HUES64 (cell line): Measurements from ENCODE around the gene SUFU.

Experiments used
- H3K27ac ChIP-seq: 2 replicates; pipeline ENCODE4 v1.7.0; 2013; ENCODE audit warnings: low read depth, low read length, inconsistent platforms
- H3K27me3 ChIP-seq: 2 replicates; pipeline ENCODE4 v1.6.1; 2013; ENCODE audit warnings: mild to moderate bottlenecking, low read length; ENCODE audit not compliant: insufficient read depth
- H3K36me3 ChIP-seq: 2 replicates; pipeline ENCODE4 v1.6.1; 2013; ENCODE audit warnings: mild to moderate bottlenecking, low read length; ENCODE audit not compliant: insufficient read depth
- H3K4me1 ChIP-seq: 2 replicates; pipeline ENCODE4 v1.6.1; 2013; ENCODE audit warnings: mild to moderate bottlenecking, low read length, moderate library complexity; ENCODE audit not compliant: insufficient read depth
- H3K4me3 ChIP-seq: 2 replicates; pipeline ENCODE4 v1.5.1; 2013; ENCODE audit warnings: mild to moderate bottlenecking, low read length, moderate library complexity
- H3K9ac ChIP-seq: 2 replicates; pipeline ENCODE4 v1.6.1; 2013; ENCODE audit warnings: mild to moderate bottlenecking, low read depth, low read length
- H3K9me3 ChIP-seq: 2 replicates; pipeline ENCODE4 v1.6.1; 2013; ENCODE audit warnings: low read depth, low read length; ENCODE audit not compliant: insufficient read depth
- WGBS: fragments of 150-250, 120-280 bp; methylation state at CpG from one replicate; pipeline ENCODE4 v1.1.7; 2013; ENCODE audit warnings: missing lambda C conversion rate; 5-methylcytosine and 5-hydroxymethylcytosine counted together

The SUFU gene

DNA sequence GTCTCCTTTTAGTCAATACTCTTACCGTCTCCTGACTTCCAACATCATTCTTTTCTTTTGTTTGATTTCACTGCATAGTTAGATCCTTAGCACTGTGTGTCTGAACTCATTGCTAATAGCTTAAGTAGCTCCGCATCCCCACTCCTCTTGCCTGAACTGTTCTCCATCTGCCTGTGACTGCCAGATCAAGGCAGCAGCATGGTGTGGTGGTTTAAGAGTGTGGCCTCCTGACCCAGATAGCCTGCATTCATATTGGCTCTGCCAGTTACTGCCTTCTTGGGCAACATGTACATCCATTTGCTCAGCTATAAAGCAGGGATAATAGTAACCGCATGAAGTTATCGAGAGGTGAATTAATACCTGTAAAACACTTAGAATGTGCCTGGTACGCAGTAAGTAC is 50.8 kb downstream of the SUFU start:
- Histone ChIP-seq H3K36me3 (no peaks in the 10 kb centered on the region), H3K4me3 (no peak overlapping the region), H3K27me3 (no peaks in the 10 kb centered on the region), H3K27ac (no peak overlapping the region), H3K4me1 (no peaks in the 10 kb centered on the region), H3K9ac (no peak overlapping the region), H3K9me3 (no peaks in the 10 kb centered on the region)
- WGBS: 95% methylated on average over 5 of the region's 5 CpGs

DNA sequence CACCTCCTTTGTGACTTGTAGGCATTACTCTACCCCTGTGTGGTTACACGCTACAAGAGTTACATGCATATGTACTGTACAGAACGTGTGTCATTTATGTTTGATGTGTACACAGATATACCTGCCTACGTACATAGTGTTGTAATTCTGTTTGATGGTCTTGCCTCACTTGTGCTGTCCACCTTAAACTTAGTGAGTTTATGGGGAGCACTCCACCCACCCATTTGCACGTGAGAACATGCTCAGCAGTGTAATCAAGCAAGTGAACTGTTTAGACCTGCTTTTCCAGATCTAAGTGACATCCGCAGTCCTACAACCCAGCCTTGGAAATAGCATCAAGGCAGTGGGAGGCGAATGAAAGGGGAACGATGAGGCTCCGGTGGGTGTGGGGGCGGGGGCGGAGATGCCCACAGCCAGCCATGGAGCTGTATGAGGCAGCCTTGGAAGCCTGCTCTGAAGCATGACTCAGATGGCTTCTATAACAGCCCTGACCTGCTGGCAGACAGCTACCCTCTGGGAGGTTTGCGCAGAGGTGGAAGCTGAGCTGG is 52.1 kb downstream of the SUFU start:
- no peak overlapping the region for H3K9ac ChIP-seq
- H3K27me3 ChIP-seq: no peaks in the 10 kb centered on the region
- no peaks in the 10 kb centered on the region for H3K9me3 ChIP-seq
- H3K4me1 ChIP-seq: no peaks in the 10 kb centered on the region
- no peak overlapping the region for H3K27ac ChIP-seq
- H3K36me3 ChIP-seq: no peaks in the 10 kb centered on the region
- WGBS: 80% methylated on average over 11 of the region's 11 CpGs
- no peak overlapping the region for H3K4me3 ChIP-seq

DNA sequence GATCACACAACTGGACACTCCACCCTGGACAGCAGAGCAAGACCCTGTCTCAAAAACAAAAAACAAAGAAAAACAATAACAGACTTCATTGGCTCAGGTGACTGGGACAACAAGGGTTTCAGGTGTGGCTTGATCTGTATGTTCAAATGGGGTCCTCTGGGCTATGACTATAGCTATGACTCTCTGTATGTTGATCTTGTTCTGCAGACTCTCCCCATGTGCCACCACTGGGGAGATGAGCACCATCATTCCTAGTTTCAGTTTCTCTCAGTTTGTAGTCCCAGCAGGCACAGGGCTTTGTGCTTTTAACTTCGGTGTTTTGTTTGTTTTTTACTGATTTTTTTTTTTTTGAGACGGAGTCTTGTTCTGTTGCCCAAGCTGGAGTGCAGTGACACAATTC is 53.8 kb downstream of the SUFU start:
- H3K27ac ChIP-seq: no peak overlapping the region
- no peaks in the 10 kb centered on the region for H3K36me3 ChIP-seq
- H3K9me3 ChIP-seq: no peaks in the 10 kb centered on the region
- H3K4me3 ChIP-seq: no peak overlapping the region
- H3K27me3 ChIP-seq: no peaks in the 10 kb centered on the region; the same call in 1 of the 2 replicates
- no peaks in the 10 kb centered on the region for H3K4me1 ChIP-seq
- 100% methylated on average over 2 of the region's 2 CpGs for WGBS
- H3K9ac ChIP-seq: no peak overlapping the region

DNA sequence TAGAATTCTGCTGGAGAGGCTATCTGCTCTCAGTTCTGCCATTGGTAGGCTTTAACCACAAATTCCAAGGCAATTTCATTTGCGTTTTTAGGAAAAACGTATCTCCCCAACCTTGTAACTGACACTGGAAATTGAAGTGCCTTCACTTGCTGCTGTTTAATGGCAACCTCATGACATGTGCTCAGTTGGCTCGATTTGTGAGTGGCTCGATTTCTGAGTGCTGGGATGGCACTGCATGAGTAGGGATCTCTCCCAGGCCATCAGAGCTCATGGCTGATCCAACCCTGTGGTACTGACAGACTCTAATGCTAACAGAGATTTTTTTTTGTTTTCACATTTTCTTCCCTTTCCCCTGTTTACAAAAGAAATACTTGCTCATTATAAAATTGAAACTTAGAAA is 56.0 kb downstream of the SUFU start:
- WGBS: 84% methylated on average over 4 of the region's 4 CpGs

DNA sequence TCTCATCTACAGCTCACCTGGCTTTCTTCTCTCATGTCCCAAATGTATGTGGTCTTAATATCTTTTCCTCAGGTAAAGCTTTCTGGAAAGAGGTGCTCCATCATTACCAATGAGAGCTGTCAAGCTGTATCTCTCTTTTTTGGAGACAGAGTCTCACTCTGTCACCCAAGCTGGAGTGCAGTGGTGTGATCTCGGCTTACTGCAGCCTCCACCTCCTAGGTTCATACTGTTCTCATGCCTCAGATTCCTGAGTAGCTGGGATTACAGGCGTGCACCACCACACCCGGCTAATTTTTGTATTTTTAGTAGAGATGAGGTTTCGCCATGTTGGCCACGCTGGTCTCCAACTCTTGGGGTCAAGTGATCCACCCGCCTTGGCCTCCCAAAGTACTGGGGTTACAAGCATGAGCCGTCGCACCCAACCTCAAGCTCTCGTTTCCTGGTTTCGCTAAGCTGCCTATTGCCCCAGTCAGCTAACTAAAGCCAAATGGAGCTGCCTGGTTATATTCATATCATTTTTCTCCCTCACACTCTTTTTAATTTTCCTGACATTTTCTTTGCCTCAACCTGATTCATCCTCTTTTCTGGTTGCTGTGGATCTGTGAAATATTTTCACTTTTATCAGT is 60.5 kb downstream of the SUFU start:
- 94% methylated on average over 10 of the region's 10 CpGs for WGBS
- Histone ChIP-seq H3K4me1 (0 out of 2 replicates have a peak, but pooled peaks cover 4% of the 10 kb centered on the region), H3K9me3 (no peaks in the 10 kb centered on the region), H3K27me3 (peaks cover 45% of the 10 kb centered on the region), H3K27ac (no peak overlapping the region), H3K9ac (no peak overlapping the region), H3K4me3 (no peak overlapping the region), H3K36me3 (no peaks in the 10 kb centered on the region)

More for the DNA sequence above, 56.0 kb downstream of the SUFU start:
- Histone ChIP-seq H3K9me3 (no peaks in the 10 kb centered on the region), H3K36me3 (no peaks in the 10 kb centered on the region), H3K4me3 (no peak overlapping the region), H3K27me3 (peaks cover 21% of the 10 kb centered on the region), H3K27ac (no peak overlapping the region), H3K9ac (no peak overlapping the region), H3K4me1 (no peaks in the 10 kb centered on the region)

DNA sequence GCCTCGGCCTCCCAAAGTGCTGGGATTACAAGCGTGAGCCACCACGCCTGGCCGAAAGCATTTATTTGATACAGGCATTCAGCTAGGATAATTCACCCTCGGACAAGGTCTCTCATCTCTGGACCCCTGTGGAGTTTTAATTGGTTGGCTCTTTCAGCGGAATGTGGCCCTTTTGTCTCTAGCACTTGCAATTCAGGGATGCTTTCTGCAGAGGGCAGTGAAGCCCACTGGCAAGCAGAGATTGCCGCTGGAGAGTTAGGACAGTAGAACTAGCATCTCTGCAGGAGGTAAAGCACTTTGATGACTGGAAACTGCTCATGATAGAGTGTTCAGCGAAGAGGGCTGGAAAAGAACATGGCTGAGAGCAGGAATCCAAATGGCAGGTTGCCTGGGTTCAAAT is 62.0 kb downstream of the SUFU start:
- H3K4me3 ChIP-seq: no peak overlapping the region
- H3K36me3 ChIP-seq: no peaks in the 10 kb centered on the region
- 0 out of 2 replicates have a peak, but pooled peaks cover 4% of the 10 kb centered on the region for H3K4me1 ChIP-seq
- H3K9me3 ChIP-seq: no peaks in the 10 kb centered on the region
- H3K9ac ChIP-seq: no peak overlapping the region
- peaks cover 45% of the 10 kb centered on the region for H3K27me3 ChIP-seq
- whole genome bisulfite sequencing: 14% methylated on average over 8 of the region's 8 CpGs
- H3K27ac ChIP-seq: no peak overlapping the region

DNA sequence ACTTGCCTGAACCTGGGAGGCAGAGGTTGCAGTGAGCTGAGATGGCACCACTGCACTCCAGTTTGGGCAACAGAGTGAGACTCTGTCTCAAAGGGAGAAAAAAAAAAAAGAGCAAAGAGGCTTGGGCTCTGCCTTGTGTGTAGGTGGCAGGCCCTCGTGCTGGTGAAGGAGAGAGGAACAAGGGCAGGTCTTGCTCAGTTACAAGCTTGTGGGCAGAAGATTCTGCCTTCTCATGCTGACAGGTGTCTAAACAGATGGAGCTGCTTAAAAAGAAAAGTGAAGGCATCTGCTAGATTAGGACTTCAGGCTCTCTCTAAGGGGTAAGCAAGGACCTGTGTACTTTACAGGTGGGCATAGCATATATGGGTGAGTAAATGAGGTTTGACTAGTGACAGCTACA is 75.0 kb downstream of the SUFU start:
- H3K9ac ChIP-seq: no peak overlapping the region
- H3K27ac ChIP-seq: no peak overlapping the region
- H3K36me3 ChIP-seq: no peaks in the 10 kb centered on the region
- peaks cover 16% of the 10 kb centered on the region; the same call in 1 of the 2 replicates for H3K4me1 ChIP-seq
- H3K4me3 ChIP-seq: no peak overlapping the region
- no peaks in the 10 kb centered on the region for H3K27me3 ChIP-seq
- WGBS: 77% methylated on average over 1 of the region's 1 CpG
- no peaks in the 10 kb centered on the region for H3K9me3 ChIP-seq

DNA sequence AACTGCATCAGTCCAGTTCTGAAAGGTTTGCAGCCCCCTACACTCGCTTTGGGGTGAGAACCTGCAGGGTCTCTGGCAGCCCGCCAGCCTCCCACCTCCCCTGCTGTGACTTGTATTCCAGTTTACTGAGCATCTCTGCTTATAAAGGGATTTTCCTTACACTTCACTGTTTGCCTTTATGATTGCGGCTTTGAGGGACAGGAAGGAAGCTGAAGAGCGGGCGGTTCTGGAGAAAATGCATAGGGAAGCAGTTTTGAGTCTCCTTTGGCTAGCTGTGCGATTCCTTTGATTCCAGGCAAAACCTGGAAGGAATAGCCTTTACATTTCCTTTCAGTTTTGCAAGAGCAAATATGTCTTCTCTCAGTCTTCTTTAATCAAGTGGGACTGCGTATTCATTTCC is 75.6 kb downstream of the SUFU start:
- Histone ChIP-seq H3K9me3 (no peaks in the 10 kb centered on the region), H3K9ac (no peak overlapping the region), H3K4me3 (no peak overlapping the region), H3K27ac (no peak overlapping the region), H3K4me1 (peaks cover 16% of the 10 kb centered on the region; the same call in 1 of the 2 replicates), H3K27me3 (no peaks in the 10 kb centered on the region), H3K36me3 (no peaks in the 10 kb centered on the region)
- WGBS: 88% methylated on average over 7 of the region's 7 CpGs

DNA sequence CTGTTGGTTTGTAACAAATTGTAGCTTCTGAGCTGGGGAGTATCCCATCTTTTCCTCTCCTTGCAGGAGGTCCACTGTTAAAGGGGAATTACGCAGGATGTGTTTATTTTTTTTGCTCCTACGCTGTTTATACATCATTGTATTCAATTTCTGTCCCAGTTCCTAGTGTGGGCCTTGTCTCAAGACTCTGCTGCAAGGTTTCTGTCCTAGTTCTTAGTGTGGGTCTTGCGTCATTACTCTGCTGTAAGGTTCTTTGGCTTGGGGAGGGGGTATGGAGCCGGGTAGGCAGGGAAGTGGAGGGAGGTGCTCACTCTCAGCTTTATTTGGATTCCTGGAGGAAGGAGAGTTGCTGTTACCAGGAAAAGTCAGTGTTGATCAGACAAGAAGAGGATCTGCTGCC is 76.5 kb downstream of the SUFU start:
- H3K36me3 ChIP-seq: no peaks in the 10 kb centered on the region
- H3K9ac ChIP-seq: no peak overlapping the region
- no peak overlapping the region for H3K27ac ChIP-seq
- no peaks in the 10 kb centered on the region for H3K27me3 ChIP-seq
- no peak overlapping the region for H3K4me3 ChIP-seq
- no peaks in the 10 kb centered on the region for H3K9me3 ChIP-seq
- H3K4me1 ChIP-seq: peaks cover 16% of the 10 kb centered on the region; the same call in 1 of the 2 replicates
- WGBS: 83% methylated on average over 4 of the region's 4 CpGs

DNA sequence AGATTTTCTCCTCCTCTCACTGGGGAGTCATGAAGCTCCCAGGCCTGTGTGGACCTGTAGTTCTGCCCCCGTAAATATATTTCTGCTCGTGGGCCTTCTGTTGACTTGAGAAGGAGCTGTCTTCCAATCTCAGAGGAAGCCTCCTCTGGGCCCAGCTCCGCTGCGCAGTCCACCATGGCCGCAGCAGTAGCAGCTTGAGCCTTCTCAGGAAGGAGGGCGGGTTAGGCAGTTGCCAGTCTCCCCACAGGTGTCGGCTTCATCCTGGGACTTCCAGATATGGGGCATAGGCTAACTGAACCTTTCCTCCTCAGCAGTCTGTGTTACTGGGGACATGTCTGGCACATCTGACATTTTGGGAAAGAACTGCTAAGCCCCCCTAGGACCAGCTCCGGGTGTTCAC is 77.6 kb downstream of the SUFU start:
- Histone ChIP-seq H3K9ac (no peak overlapping the region), H3K27me3 (no peaks in the 10 kb centered on the region), H3K36me3 (no peaks in the 10 kb centered on the region), H3K9me3 (no peaks in the 10 kb centered on the region), H3K4me3 (no peak overlapping the region), H3K27ac (no peak overlapping the region), H3K4me1 (peaks cover 16% of the 10 kb centered on the region; the same call in 1 of the 2 replicates)
- 90% methylated on average over 8 of the region's 8 CpGs for WGBS

DNA sequence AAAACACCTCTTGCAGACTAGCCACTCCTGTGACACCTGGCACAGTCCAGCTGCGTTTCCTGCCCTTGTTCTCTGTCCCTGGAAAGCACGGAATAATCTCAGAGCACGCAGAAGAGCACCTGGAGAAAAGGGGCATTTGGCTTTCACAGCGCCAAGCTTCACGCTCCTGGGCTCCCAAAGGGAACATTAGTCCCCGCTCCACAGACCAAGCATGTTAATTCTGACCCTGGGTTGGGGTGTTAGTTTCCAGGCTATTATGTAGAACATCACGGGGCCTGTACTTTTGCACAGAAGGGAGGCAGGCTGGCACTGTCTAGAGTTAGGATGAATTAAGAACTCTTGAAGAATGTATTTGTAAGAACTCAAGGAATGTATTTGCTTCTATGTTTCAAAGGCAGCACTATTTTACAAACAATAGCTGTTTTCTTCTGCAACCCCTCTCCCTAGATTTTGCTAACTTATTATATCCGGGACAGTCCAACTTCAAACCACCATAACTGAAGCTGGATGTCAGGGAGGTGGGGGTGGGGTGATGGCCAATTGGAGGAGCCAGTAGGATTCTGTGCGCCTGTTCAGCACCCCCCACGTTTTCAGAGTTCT is 78.3 kb downstream of the SUFU start:
- H3K36me3 ChIP-seq: no peaks in the 10 kb centered on the region
- H3K27me3 ChIP-seq: no peaks in the 10 kb centered on the region
- WGBS: 85% methylated on average over 9 of the region's 10 CpGs
- H3K9ac ChIP-seq: no peak overlapping the region
- no peak overlapping the region for H3K27ac ChIP-seq
- H3K9me3 ChIP-seq: no peaks in the 10 kb centered on the region
- no peak overlapping the region for H3K4me3 ChIP-seq
- H3K4me1 ChIP-seq: peaks cover 16% of the 10 kb centered on the region; the same call in 1 of the 2 replicates
